Stimulated activated CD4-positive, alpha-beta T cell treated with anti-CD3 and anti-CD28 coated beads, Interleukin-1b, Interleukin-23, amount 100 ng/mL, for 1 hour (primary cell): ENCODE measurements around the gene ODC1.
A peak's percentile ranks its signal among the peaks of the same experiment; 100 is the strongest.
"Not testable (repeated sequence)": the region's sequence is repeated elsewhere in the genome, so short reads cannot be mapped to it uniquely, and the experiment has no call there.

Experiments used
- DNase-seq, 2 donors: peaks; one replicate each; pipeline ENCODE4 v3.0.0-alpha.2; 2020; ENCODE audit warnings: low read depth in 2 of 2

Gene ODC1

DNA sequence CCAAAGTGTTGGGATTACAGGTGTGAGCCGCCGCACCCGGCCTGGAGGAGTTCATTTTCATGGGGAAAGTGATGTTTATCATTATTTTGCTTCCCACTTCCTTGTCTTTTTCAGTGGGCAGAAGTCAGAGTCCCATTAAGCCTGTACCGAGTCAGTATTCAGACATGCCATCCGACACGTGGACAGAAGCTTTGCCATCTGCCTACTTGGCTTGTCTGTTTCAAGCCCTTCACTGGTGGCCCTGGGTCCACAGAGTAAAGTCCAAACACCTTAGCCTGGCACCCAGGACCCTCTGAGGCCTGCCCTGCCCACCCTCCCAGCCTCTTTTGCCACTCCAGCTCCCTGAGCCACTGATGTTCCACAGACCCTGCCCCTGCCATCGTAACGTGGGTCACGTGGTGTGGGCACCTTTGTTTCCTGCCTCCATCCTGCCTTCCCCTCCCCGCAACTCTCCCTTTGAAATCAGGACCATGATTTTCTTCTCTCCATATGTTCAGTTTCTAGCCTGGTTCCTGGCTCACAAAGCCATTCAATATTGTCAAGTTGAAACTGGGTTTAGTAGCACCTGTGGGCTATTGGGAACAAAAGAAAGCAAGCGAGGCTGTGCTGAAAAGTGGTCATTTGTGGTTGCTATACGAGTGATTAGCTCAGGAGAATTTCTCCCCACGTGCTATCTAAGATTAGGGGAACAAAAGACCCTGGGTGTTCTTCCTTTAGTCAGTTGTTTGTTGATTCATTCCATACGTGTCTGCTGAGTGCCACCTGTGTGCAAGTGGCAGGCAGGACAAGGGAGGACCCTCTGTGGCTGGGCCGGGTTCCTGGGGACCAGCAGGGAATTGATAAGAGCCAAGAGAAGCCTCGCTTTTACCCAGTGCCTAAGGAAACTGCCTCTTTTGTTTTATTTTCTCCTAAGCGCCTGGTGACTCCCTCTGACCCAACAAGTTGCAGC lies 5.1 kb upstream of the ODC1 start:
- DNase-seq, result no peak

GRCh38 chr2:10452312-10452711 lies 4.2 kb upstream of the ODC1 start:
- DNase-seq, result no peak

DNA sequence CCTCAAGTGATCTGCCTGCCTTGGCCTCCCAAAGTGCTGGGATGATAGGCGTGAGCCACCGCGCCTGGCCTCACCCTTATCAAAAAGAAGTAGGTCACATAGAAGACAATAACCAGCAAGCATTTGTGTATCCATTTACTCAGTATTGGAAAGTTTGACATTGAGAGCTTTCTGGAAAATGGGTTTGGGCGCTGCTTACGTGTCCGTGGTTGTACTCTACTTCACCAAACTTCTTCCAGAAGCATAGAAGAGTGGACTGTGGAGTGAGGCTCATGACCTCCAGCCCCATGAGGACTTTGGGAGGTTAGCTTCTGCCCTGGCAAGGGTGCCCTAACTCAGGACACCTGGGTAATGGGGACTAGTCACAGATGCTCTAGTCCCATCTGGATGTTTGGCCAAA lies 3.7 kb upstream of the ODC1 start:
- no peak for DNase-seq

DNA sequence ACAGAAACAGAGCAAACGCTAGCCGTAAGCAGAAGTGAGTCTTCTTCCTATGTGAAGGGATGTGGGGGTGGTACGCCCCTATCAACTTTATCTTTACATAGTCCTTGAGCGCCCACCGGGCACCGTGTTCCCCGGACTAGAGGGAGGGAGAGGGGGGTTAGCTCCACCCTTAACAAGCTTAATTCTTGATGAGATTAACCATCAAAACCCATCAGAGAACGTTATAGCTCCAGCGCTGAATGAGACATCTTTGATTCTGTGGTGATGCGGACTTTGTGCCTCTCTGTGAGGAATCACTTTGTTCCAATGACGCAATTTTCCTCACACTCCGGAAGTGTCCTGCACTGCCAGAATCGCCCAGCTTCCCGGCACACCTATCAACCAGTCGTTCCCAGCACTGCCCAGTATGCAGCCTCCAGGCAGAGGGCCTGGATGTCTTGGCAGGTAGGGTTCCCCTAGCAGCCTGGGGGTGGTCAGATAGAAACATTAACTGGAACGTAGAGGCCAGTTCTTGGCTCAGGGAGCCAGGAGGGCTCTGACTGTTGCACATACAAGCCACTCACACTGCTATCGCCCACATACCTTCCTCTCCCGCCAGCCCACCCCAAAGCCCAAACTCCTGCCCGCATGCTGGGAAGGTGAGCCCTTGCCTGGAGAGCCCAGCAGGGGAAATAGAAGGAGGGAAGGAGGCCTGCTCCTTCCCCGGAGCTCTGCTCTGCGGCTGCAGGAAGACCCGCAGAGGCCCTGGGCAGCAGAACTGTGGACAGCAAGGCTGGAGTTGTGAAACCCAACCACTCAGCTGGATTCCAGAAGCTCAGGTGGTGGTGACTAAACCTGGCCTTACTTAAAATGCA lies 1.9 kb upstream of the ODC1 start:
- no peak for DNase-seq

DNA sequence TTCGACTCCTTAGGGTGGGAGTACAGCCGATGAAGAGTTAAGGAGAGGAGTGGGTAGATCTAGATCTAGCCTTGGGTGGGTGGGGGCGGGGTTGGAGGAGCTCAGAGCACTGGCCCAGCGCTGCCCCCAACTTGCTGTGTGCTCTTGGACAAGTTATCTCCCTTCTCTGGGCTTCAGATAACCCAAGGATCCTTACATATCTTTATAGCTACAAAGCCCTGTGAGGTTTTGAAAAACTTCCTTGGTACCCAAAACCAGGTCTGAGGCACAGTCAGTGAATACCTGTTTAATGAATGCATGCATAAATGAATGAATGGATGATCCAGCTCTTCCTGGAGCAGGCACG lies 1.3 kb upstream of the ODC1 start:
- DNase-seq, result no peak

- peak; percentile 85 to 91 for DNase-seq
Measured at GRCh38 chr2:10448576-10449485, 704 bp upstream of the ODC1 start.

DNA sequence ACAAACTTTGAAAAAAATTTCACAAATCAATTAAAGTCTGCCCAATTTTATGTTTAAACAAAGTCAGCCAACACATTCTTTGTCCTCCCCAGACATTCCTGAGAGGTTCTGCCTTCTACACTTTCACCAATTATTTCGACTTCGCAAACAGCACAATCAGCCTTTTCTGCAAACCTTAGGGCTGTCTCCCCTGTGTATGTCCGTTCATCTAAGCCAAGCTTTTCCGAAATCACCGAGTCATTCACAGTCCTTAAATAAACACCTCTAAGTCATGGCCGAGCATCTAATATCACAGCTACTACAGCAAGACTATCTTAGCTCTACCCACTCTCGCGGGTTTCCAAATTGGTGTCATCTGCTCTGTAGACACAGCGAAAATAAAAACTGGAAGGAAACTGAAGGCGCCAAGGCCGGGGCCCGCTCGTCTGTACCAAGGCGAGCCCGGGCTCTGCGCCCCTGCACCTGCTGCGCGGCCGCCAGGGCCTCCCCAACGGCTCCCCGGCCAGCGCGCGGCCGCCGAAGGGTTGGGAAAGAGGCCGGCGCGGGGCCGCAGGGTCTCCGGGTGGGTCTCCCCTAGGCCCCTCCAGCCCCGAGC lies 730 bp downstream of the ODC1 start:
- DNase-seq, result peak in 1 of 2 donors; percentile 24

GRCh38 chr2:10446631-10447030 lies 1.5 kb downstream of the ODC1 start:
- DNase-seq, result no peak

DNA sequence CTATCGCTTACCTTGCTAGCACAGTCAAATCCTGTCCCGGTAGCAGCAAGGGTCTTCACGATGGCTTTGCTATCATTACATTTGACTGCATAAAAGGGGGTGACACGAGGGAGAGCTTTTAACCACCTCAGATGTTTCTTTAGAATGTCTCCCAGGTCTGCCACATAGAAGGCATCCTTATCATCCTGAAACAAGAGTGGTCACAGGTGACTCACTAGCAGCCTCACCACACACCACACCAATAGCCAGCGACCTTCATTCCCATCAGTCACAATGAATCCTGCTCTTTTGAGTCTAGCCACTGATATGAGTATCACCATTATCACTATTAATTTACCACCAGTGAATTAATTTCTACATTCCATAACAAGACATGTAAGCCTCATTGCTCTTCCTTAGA lies 3.7 kb downstream of the ODC1 start:
- no peak for DNase-seq

DNA sequence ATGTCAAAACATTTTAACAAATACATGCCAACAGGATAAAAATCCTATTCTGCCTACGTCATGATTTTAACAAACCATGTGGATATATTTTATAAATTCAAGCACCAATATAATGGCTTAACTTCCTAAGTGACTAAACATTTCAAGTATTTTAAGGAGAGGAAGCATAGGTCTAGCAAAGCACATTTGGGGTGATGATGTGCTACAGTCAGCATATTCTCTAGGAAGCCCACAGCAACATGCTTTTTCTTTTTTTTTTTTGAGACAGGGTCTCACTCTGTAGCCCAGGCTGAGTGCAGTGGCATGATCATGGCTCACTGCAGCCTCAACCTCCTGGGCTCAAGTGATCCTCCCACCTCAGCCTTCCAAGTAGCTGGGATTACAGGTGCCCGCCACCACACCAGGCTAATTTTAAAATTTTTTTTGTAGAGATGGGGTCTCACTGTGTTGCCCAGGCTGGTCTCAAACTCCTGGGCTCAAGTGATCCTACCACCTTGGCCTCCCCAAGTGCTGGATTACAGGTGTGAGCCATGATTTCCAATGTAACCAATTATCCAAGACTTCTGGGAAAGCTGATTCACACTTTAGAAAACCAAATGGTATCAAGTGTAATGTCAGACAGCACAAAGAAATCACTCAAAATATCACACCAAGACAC lies 5.5 kb downstream of the ODC1 start:
- DNase-seq, result not testable (repeated sequence)

DNA sequence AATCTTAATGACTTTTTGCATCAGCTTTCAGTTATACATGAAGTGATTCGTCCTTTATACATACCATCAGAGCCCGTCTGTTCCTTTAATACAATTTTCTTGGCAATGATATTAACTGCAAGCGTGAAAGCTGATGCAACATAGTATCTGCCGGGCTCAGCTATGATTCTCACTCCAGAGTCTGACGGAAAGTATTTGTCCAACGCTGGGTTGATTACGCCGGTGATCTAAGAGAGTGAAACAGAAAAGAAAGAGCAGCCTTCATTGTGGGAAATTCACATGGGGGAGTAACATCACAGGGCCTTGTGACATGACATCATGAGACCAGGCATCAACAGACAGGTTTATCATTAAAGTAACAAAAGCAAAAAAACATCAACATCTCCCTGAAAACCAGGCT lies 6.2 kb downstream of the ODC1 start:
- no peak for DNase-seq

DNA sequence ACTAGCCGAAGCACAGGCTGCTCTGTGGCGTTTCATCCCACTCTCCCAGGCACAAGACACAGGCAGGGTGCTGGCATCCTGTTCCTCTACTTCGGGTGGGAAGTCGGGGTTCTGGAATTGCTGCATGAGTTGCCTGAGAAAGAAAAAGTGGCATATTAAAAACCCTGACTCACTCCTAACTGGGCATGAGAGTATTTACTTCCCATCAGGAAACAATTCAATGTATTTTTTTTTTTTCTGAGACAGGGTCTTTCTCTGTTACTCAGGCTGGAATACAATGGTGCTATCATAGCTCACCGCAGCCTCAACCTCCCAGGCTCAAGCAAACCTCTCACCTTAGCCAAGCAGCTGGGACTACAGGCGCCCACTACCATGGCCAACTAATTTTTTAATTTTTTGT lies 7.4 kb downstream of the ODC1 start:
- no peak for DNase-seq

GRCh38 chr2:10439971-10440370 lies 8.2 kb downstream of the ODC1 start:
- no peak for DNase-seq

DNA sequence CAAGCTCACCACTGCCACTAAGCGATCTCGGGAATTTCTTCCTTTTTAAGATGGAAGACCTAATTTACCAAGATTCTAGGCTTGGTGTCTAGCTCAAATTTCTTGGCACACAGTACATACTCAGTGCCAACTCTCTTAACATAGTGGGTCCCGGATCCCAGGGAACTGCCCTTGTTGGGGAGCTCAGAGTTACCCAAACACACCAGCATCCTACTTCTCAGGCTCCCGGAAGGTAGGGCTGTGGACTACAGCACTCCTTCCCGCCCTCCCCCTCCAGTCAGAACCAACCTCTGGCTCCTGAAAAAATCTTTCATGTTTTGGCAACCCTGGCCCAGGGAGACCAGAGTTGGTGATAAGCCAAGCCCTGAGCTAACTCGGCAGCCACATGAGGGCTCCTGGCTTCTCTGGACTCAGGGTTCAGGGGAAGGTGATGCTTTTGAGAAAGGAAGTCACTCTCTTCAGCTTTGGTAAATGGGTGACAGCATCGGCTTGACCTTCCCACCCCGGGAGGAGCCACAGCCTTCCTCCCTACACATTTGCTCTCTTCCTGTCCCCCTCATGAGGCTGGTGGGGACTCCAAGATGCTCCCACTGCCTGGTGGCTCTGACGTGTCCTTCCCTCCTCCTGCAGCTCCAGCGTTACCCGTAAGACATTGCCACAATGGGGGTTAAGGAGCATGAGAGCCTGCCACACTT lies 8.8 kb downstream of the ODC1 start:
- no peak for DNase-seq

DNA sequence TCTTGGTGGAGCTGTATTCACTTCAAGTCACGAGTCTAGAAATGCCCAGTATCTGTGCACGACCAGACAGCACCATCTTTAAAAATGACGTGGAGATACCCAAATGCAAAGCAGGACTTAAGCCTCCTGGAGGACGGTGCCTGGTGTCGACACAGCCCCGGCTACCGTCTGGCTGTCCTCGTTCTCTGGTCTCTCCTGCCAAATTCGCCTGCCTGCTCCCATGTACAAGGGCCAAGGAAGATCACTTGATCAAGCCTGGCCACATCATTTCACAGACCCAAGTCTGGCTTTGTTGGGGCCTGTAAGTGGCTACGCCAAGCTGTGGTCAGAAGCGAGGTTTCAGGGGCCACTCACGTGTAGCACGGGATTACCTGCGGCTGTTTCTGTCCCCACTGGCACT lies 9.4 kb downstream of the ODC1 start:
- DNase-seq, result no peak

GRCh38 chr2:10437806-10438205 lies 10.3 kb downstream of the ODC1 start:
- DNase-seq, result no peak

DNA sequence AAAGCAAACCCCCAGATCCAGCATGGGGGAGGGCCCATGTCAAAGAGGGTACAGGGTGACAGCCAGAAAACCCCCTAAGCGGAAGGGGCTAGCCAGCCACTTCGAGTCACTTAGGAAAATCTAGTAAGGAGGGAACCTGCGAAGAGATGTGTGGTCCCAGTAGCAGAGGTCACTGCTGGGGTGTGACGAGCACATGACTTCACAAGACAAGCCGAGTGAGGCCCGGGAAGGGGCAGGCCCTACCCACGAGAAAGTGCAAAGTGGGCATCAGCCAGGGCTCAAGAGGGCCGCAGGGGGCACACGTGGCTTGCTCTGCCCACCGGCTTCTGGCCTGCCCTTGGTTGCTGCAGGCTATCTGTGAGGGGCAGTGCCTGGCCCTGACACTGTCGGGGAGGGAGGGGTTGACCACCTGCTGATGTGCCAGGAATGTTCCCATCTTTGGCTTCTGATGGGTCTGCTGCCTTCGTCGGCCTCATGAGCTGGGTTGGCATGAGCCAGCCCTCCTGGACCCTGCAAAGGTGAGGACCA lies 11.5 kb downstream of the ODC1 start:
- no peak for DNase-seq

DNA sequence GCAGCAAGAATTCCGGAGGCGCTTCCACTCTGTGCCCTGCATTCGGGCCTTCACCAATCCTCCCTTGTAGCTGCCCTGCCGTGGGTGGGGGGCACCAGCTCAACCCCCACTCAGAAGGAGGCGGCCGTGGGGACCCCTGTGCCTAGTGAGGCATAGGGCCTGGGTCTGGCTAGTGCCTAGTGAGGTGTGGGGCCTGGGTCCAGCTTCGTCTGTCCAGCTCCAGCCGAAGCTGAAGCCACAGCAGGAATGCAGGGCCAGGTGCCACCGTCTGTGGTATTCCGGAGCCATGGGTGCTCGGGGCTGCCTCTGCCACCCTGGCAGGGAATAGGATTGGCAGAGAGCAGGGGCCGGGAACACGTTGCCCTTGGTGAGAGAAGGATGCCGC lies 12.3 kb downstream of the ODC1 start:
- DNase-seq, result no peak

GRCh38 chr2:10434886-10435819 lies 13.0 kb downstream of the ODC1 start:
- DNase-seq, result peak; percentile 31 to 68
